Measurements from ENCODE around the gene DRGX. TPM values are rescaled to one million over a fixed set of nuclear protein-coding genes. Genes with fewer than 3 reads are reported as not detected.

DRGX gene
- total RNA-seq, 1 donor from 2014 or later: not detected

- Mint-ChIP-seq H3K4me1 (ENCODE audit: unreplicated experiment) (no peaks in the 10 kb centered on the region), H3K9me3 (ENCODE audit: unreplicated experiment) (peaks cover 8% of the 10 kb centered on the region), H3K4me3 (ENCODE audit: unreplicated experiment) (no peak overlapping the region), H3K36me3 (ENCODE audit: unreplicated experiment) (peaks cover 20% of the 10 kb centered on the region), H3K27ac (ENCODE audit: unreplicated experiment) (no peak overlapping the region), H3K27me3 (ENCODE audit: unreplicated experiment) (no peaks in the 10 kb centered on the region)
- no peak for DNase-seq (ENCODE audit: extremely low spot score, unreplicated experiment)
- TF ChIP-seq CTCF (IDR thresholded peaks at IDR 0.05): no peak
Observed at GRCh38 chr10:49435225-49435624, 39.3 kb upstream of the DRGX start.

- H3K36me3 Mint-ChIP-seq (ENCODE audit: unreplicated experiment): peaks cover 15% of the 10 kb centered on the region
- no peak overlapping the region for H3K27ac Mint-ChIP-seq (ENCODE audit: unreplicated experiment)
- peaks cover 8% of the 10 kb centered on the region for H3K9me3 Mint-ChIP-seq (ENCODE audit: unreplicated experiment)
- no peaks in the 10 kb centered on the region for H3K27me3 Mint-ChIP-seq (ENCODE audit: unreplicated experiment)
- no peak for TF ChIP-seq CTCF (IDR thresholded peaks at IDR 0.05)
- no peaks in the 10 kb centered on the region for H3K4me1 Mint-ChIP-seq (ENCODE audit: unreplicated experiment)
- no peak for DNase-seq (ENCODE audit: extremely low spot score, unreplicated experiment)
- no peak overlapping the region for H3K4me3 Mint-ChIP-seq (ENCODE audit: unreplicated experiment)
Observed at GRCh38 chr10:49433069-49433468, 37.2 kb upstream of the DRGX start.

GRCh38 chr10:49431426-49431825, 35.5 kb upstream of the DRGX start:
- no peak overlapping the region for H3K27ac Mint-ChIP-seq (ENCODE audit: unreplicated experiment)
- no peaks in the 10 kb centered on the region for H3K27me3 Mint-ChIP-seq (ENCODE audit: unreplicated experiment)
- H3K4me3 Mint-ChIP-seq (ENCODE audit: unreplicated experiment): no peak overlapping the region
- peaks cover 8% of the 10 kb centered on the region for H3K9me3 Mint-ChIP-seq (ENCODE audit: unreplicated experiment)
- no peak for DNase-seq (ENCODE audit: extremely low spot score, unreplicated experiment)
- H3K36me3 Mint-ChIP-seq (ENCODE audit: unreplicated experiment): peaks cover 15% of the 10 kb centered on the region
- no peak for TF ChIP-seq CTCF (IDR thresholded peaks at IDR 0.05)
- no peaks in the 10 kb centered on the region for H3K4me1 Mint-ChIP-seq (ENCODE audit: unreplicated experiment)

GRCh38 chr10:49429458-49429857, 33.6 kb upstream of the DRGX start:
- no peak overlapping the region for H3K4me3 Mint-ChIP-seq (ENCODE audit: unreplicated experiment)
- no peaks in the 10 kb centered on the region for H3K4me1 Mint-ChIP-seq (ENCODE audit: unreplicated experiment)
- H3K27me3 Mint-ChIP-seq (ENCODE audit: unreplicated experiment): no peaks in the 10 kb centered on the region
- peaks cover 7% of the 10 kb centered on the region for H3K36me3 Mint-ChIP-seq (ENCODE audit: unreplicated experiment)
- H3K9me3 Mint-ChIP-seq (ENCODE audit: unreplicated experiment): peaks cover 4% of the 10 kb centered on the region
- no peak overlapping the region for H3K27ac Mint-ChIP-seq (ENCODE audit: unreplicated experiment)
- no peak for DNase-seq (ENCODE audit: extremely low spot score, unreplicated experiment)
- TF ChIP-seq CTCF (IDR thresholded peaks at IDR 0.05): no peak

- H3K27me3 Mint-ChIP-seq (ENCODE audit: unreplicated experiment): peaks cover 12% of the 10 kb centered on the region
- no peaks in the 10 kb centered on the region for H3K4me1 Mint-ChIP-seq (ENCODE audit: unreplicated experiment)
- no peak for TF ChIP-seq CTCF (IDR thresholded peaks at IDR 0.05)
- H3K9me3 Mint-ChIP-seq (ENCODE audit: unreplicated experiment): peaks cover 6% of the 10 kb centered on the region
- H3K4me3 Mint-ChIP-seq (ENCODE audit: unreplicated experiment): no peak overlapping the region
- H3K27ac Mint-ChIP-seq (ENCODE audit: unreplicated experiment): no peak overlapping the region
- H3K36me3 Mint-ChIP-seq (ENCODE audit: unreplicated experiment): no peaks in the 10 kb centered on the region
- DNase-seq (ENCODE audit: extremely low spot score, unreplicated experiment): no peak
Observed at GRCh38 chr10:49426490-49427360, 30.8 kb upstream of the DRGX start.
